OCI-LY7 (cell line): ENCODE measurements around the gene SEMA3E.
"Not testable (repeated sequence)": the region's sequence is repeated elsewhere in the genome, so short reads cannot be mapped to it uniquely, and the experiment has no call there.

Source experiments
- CTCF ChIP-seq: fragments of 200-600 bp; sonication (generic); conservative IDR thresholded peaks from 2 replicates; pipeline ENCODE4 v1.5.1; 2014; ENCODE audit warnings: mild to moderate bottlenecking, antibody characterized with exemption, low read length, moderate library complexity, mixed read lengths
- EZH2phosphoT487 ChIP-seq: fragments of 200-600 bp; sonication (generic); IDR thresholded peaks from 2 replicates; pipeline ENCODE4 v1.6.1; 2018; ENCODE audit warnings: low read depth, borderline replicate concordance, mild to moderate bottlenecking, mixed run types, antibody characterized with exemption, low read length, moderate library complexity, mixed read lengths

- not testable (repeated sequence) for TF ChIP-seq CTCF, EZH2phosphoT487
These were observed 96.4 kb downstream of the SEMA3E start for GRCh38 chr7:83552556-83552955.
